ENCODE results near the gene MFSD6L.

The MFSD6L gene

DNA sequence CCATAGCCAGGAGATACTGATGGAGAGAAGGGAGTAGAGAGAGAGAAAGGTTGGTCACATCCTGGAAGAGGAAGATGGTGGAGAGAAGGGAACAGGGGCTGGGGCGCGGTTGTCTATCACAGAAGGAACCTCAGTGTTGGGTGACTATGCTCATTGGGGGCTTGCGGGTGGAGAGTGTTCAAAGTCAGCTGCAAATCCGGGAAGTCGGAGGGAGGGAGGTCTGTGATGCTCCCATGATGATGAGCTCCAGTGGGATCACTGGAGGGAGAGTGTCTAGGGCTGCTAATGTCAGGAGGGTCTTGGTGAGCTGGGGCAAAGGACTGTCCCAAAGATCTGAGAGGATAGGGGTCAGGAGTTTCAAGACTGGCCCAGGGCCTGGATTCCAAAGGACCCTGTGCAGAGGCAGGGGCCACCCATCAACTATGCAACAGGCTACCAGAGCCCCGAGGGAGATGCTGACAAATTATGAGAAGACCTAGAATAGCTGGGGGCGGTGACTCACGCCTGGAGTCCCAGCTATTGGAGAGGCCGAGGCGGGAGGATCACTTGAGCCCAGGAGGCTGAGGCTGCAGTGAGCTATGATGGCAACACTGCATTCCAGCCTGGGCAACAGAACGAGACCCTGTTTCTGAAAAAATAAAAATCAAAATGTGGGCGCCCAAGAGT is 43.4 kb downstream of the MFSD6L start:
- DNase-seq (ENCODE audit: low read depth): no peak
- TF ChIP-seq, protein P1, sequence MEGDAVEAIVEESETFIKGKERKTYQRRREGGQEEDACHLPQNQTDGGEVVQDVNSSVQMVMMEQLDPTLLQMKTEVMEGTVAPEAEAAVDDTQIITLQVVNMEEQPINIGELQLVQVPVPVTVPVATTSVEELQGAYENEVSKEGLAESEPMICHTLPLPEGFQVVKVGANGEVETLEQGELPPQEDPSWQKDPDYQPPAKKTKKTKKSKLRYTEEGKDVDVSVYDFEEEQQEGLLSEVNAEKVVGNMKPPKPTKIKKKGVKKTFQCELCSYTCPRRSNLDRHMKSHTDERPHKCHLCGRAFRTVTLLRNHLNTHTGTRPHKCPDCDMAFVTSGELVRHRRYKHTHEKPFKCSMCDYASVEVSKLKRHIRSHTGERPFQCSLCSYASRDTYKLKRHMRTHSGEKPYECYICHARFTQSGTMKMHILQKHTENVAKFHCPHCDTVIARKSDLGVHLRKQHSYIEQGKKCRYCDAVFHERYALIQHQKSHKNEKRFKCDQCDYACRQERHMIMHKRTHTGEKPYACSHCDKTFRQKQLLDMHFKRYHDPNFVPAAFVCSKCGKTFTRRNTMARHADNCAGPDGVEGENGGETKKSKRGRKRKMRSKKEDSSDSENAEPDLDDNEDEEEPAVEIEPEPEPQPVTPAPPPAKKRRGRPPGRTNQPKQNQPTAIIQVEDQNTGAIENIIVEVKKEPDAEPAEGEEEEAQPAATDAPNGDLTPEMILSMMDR (IDR thresholded peaks at IDR 0.05; ENCODE audit: control insufficient read depth, extremely low read depth, insufficient read depth): no peak
- no peak overlapping the region for H3K4me3 ChIP-seq (ENCODE audit: low read depth, low read length)

DNA sequence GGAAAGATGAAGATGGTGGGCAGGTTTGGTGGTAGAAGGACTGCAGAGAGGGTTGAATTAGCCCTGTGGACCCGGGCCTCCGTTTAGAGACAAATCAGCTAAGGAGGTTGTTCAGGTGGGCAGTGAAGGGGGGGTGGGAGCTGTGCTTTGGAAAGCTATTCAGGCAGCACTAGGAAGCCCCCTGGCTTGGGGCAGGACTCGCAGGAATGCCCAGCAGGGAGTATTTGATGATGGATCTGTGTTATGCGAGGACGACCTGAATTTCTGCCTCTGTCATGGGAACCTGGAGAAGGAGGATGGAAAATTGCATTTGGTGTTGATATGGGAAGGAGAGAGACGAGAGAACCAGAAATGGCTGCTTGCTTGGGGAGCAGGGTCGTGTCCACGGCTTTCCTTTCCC is 44.3 kb downstream of the MFSD6L start:
- DNase-seq (ENCODE audit: low read depth): no peak

DNA sequence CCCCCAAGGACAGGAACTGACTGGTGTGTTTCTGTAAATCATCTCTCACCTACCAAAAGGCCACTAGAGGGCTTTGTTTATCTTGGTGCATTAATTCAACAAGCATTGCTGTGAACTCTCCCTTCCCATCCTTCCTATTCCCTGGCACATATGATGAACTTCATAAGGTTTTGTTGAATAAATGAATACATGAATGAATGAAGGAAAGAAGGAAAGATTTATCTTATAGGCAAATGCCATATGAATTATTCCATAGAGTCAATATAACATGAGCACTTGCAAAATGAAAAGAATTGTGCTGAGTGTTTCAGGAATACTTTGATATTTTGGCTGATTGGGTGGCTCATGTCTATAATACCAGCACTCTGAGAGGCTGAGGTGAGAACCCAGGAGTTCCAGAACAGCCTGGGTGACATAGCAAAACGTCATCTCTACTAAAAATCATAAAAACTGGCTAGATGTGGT is 45.2 kb downstream of the MFSD6L start:
- TF ChIP-seq, protein P1 (IDR thresholded peaks at IDR 0.05; ENCODE audit: control insufficient read depth, extremely low read depth, insufficient read depth): peak; percentile 65
- H3K4me3 ChIP-seq (ENCODE audit: low read depth, low read length): no peak overlapping the region
- DNase-seq (ENCODE audit: low read depth): peak; percentile 15

More for the DNA sequence above, 44.3 kb downstream of the MFSD6L start:
- H3K4me3 ChIP-seq (ENCODE audit: low read depth, low read length): no peak overlapping the region
- TF ChIP-seq, protein P1 (IDR thresholded peaks at IDR 0.05; ENCODE audit: control insufficient read depth, extremely low read depth, insufficient read depth): no peak

DNA sequence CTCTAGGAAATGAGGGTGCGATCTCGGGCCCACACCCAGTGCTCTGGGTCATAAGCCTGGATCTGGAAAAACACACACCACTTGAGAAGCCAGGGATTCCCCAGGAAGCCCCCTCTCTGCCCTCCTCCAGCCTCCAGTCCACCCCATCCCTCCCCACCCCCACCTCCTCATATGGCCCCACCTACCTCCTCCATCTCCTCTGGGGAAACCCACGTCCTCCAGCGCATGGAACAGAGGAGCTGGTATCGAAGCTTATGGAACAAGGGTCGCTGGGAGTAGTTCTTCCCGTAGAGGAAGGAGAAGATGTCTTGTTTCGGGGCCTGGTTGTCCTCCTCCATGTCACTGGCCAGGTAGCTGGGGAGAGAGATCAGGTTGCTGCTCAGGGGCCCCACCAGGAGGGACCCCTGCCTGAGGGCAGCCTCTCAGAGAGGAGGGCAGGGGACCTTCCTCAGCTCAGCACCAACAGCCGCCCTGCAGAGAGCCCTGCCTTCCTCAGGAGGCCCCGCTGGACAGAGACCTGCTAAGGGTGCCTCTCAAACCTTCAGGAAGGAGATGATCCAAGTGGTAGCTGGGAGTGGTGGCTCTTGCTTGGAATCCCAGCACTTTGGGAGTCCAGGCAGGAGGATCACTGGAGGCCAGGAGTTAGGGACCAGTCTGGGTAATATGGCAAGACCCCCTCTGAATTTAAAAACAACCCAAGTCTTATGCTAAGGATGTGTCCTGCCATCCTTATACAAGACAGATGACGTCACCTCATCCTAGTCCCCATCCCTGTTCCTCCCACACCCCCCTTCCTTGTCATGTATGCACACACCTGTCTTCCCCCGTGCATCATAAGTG is 45.8 kb downstream of the MFSD6L start:
- no peak for DNase-seq (ENCODE audit: low read depth)
- no peak overlapping the region for H3K4me3 ChIP-seq (ENCODE audit: low read depth, low read length)
- TF ChIP-seq, protein P1 (IDR thresholded peaks at IDR 0.05; ENCODE audit: control insufficient read depth, extremely low read depth, insufficient read depth): no peak

DNA sequence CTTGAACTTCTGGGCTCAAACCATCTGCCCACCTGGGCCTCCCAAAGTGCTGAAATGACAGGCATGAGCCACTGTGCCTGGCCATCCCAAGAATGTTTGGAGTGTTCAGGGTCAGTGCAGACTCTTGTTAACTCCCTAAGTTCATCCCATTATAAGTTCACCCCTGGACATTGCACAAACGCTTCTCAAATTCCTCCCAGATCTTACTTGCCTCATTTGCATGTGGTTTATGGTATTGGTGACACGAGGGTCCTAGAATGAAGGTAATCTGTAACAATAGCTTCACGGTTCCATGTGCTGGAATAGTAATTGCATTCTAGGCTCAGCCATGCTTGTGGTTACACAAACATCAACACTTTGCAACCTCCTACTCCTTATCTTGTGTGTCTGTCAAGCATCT is 49.5 kb downstream of the MFSD6L start:
- H3K4me3 ChIP-seq (ENCODE audit: low read depth, low read length): no peak overlapping the region
- DNase-seq (ENCODE audit: low read depth): no peak
- TF ChIP-seq, protein P1 (IDR thresholded peaks at IDR 0.05; ENCODE audit: control insufficient read depth, extremely low read depth, insufficient read depth): no peak

DNA sequence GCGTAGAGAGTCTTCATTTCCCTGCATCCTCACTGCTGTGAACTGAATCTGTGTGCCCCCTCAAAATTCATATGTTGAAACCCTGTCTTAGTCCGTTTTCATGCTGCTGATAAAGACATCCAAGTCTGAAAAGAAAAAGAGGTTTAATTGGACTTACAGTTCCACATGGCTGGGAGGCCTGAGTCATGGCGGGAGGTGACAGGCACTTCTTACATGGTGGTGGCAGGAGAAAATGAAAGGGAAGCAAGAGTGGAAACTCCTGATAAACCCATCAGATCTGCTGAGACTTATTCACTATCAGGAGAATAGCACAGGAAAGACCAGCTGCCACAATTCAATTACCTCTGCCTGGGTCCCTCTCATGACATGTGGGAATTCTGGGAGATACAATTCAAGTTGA is 51.4 kb downstream of the MFSD6L start:
- TF ChIP-seq, protein P1 (IDR thresholded peaks at IDR 0.05; ENCODE audit: control insufficient read depth, extremely low read depth, insufficient read depth): no peak
- H3K4me3 ChIP-seq (ENCODE audit: low read depth, low read length): no peak overlapping the region
- no peak for DNase-seq (ENCODE audit: low read depth)
